Natural killer cell (primary cell): ENCODE measurements around the gene PON2. TPM values are rescaled to one million over a fixed set of nuclear protein-coding genes. Genes with fewer than 3 reads are reported as not detected.
A peak's percentile ranks its signal among the peaks of the same experiment; 100 is the strongest.

Experiments used
- ATAC-seq, 3 donors: fragments of 150-1000 bp in 2 of 3; fragments of 200-7000 bp in 1 of 3; cut with Tn5 transposase; 1 replicate in 1 of 3; 2 replicates in 2 of 3; pipeline ENCODE4 v1.10.0; 2021; ENCODE audit warnings: mild to moderate bottlenecking in 2 of 3, moderate library complexity in 2 of 3
- DNase-seq, 2 donors: peaks; one replicate each; pipeline versions ENCODE4 v3.0.0 to v3.0.0-alpha.2; 2013 to 2021; ENCODE audit warnings: mixed read lengths in 1 of 2
- H3K27ac ChIP-seq: one replicate; pipeline ENCODE4 v1.5.1; 2013; ENCODE audit warnings: mild to moderate bottlenecking, low read length
- H3K27me3 ChIP-seq: one replicate; pipeline ENCODE4 v1.6.1; 2013; ENCODE audit warnings: low read length; ENCODE audit not compliant: control insufficient read depth, insufficient read depth
- H3K36me3 ChIP-seq: one replicate; pipeline ENCODE4 v1.6.1; 2013; ENCODE audit warnings: low read length; ENCODE audit not compliant: control insufficient read depth, insufficient read depth
- H3K4me1 ChIP-seq: one replicate; pipeline ENCODE4 v1.6.1; 2013; ENCODE audit warnings: low read length; ENCODE audit not compliant: control insufficient read depth, insufficient read depth
- H3K4me3 ChIP-seq: one replicate; pipeline ENCODE4 v1.5.1; 2013; ENCODE audit warnings: low read length
- H3K9me3 ChIP-seq: one replicate; pipeline ENCODE4 v1.6.1; 2013; ENCODE audit warnings: low read length; ENCODE audit not compliant: control insufficient read depth, insufficient read depth
- H3K27ac Mint-ChIP-seq, 2 donors: one replicate each; pipeline ENCODE4 v1.8.0; 2022; ENCODE audit warnings: mild to moderate bottlenecking in 2 of 2, mixed read lengths in 2 of 2, moderate library complexity in 1 of 2
- H3K27me3 Mint-ChIP-seq, 2 donors: one replicate each; pipeline ENCODE4 v1.8.0; 2022; ENCODE audit warnings: low read depth in 2 of 2, mixed read lengths in 2 of 2
- H3K36me3 Mint-ChIP-seq: one replicate; pipeline ENCODE4 v1.8.0; 2022; ENCODE audit warnings: mixed read lengths
- H3K4me1 Mint-ChIP-seq, 2 donors: one replicate each; pipeline ENCODE4 v1.8.0; 2022; ENCODE audit warnings: mixed read lengths in 2 of 2
- H3K4me3 Mint-ChIP-seq: one replicate; pipeline ENCODE4 v1.8.0; 2022; ENCODE audit warnings: mild to moderate bottlenecking, moderate library complexity, mixed read lengths
- H3K9me3 Mint-ChIP-seq, 2 donors: one replicate each; pipeline ENCODE4 v1.8.0; 2022; ENCODE audit warnings: mixed read lengths in 2 of 2
- CTCF ChIP-seq: fragments of 200-600 bp; IDR thresholded peaks from one replicate; pipeline ENCODE4 v1.8.0; 2022; ENCODE audit warnings: antibody characterized with exemption
- WGBS: methylation state at CpG from one replicate; pipeline ENCODE4 v1.1.7; 2013; ENCODE audit warnings: missing lambda C conversion rate; ENCODE audit not compliant: insufficient coverage; 5-methylcytosine and 5-hydroxymethylcytosine counted together
- intact Hi-C: fragments of 100-400 bp; cut with micrococcal nuclease; formaldehyde crosslinking; loops from one replicate; pipeline ENCODE4 v1.14.2; 2022
- total RNA-seq, 4 donors: library from RNA; stranded (reverse); fragments of 120-200 nt in 1 of 4; gene quantifications; one replicate each; pipeline versions ENCODE4 v1.2.3 to v1.2.4, GENCODE V29; 2013 to 2022

PON2 gene
- total RNA-seq, 3 donors from 2014 or later (not counting 1 experiment from before 2014, with no cell fraction given): 26.6 to 35.7 (median 35.6) TPM

- H3K27me3 Mint-ChIP-seq: peaks cover 5 to 6% of the 10 kb centered on the region in 2 donors
- WGBS: 95% methylated on average over 3 of the region's 3 CpGs
- H3K27ac ChIP-seq: no peak overlapping the region
- no peak for TF ChIP-seq CTCF
- no peak overlapping the region for H3K4me3 Mint-ChIP-seq
- peaks cover 1% of the 10 kb centered on the region in 2 donors for H3K4me1 Mint-ChIP-seq
- no peaks in the 10 kb centered on the region for H3K36me3 ChIP-seq
- ATAC-seq (no peak), DNase-seq (no peak)
- H3K36me3 Mint-ChIP-seq: no peaks in the 10 kb centered on the region
- no peaks in the 10 kb centered on the region for H3K9me3 ChIP-seq
- H3K27me3 ChIP-seq: no peaks in the 10 kb centered on the region
- no peak overlapping the region for H3K27ac Mint-ChIP-seq
- H3K4me3 ChIP-seq: no peak overlapping the region
- H3K4me1 ChIP-seq: peaks cover under 1% of the 10 kb centered on the region
- intact Hi-C loops: no loop called here
- H3K9me3 Mint-ChIP-seq: no peaks in the 10 kb centered on the region
These were observed 5.7 kb upstream of the PON2 start for GRCh38 chr7:95440394-95441038.

- TF ChIP-seq CTCF: no peak
- H3K27me3 ChIP-seq: no peaks in the 10 kb centered on the region
- intact Hi-C loops: no loop called here
- H3K9me3 Mint-ChIP-seq: no peaks in the 10 kb centered on the region
- peaks cover 10% of the 10 kb centered on the region for H3K4me1 ChIP-seq
- H3K9me3 ChIP-seq: no peaks in the 10 kb centered on the region
- no peaks in the 10 kb centered on the region for H3K36me3 ChIP-seq
- H3K4me1 Mint-ChIP-seq: peaks cover 24 to 26% of the 10 kb centered on the region in 2 donors
- H3K27ac ChIP-seq: no peak overlapping the region
- H3K4me3 ChIP-seq: no peak overlapping the region
- no peak overlapping the region for H3K27ac Mint-ChIP-seq
- H3K27me3 Mint-ChIP-seq: peaks cover 0 to 2% of the 10 kb centered on the region in 2 donors
- DNase-seq: no peak
- H3K4me3 Mint-ChIP-seq: peak overlapping the region; percentile 60
- H3K36me3 Mint-ChIP-seq: no peaks in the 10 kb centered on the region
- no peak for ATAC-seq
- WGBS: 53% methylated on average over 3 of the region's 4 CpGs
These were observed 1.6 kb upstream of the PON2 start for GRCh38 chr7:95436407-95436806.

GRCh38 chr7:95435422-95435780, 573 bp upstream of the PON2 start:
- Mint-ChIP-seq H3K4me1 (peaks cover 24 to 26% of the 10 kb centered on the region in 2 donors), H3K36me3 (no peaks in the 10 kb centered on the region), H3K27ac (peak overlapping the region; percentile 89 to 97), H3K27me3 (peaks cover 0 to 2% of the 10 kb centered on the region in 2 donors), H3K9me3 (no peaks in the 10 kb centered on the region), H3K4me3 (peak overlapping the region; percentile 97)
- no peaks in the 10 kb centered on the region for H3K36me3 ChIP-seq
- intact Hi-C loops: no loop called here
- WGBS: 48% methylated on average over 8 of the region's 9 CpGs
- H3K4me1 ChIP-seq: peaks cover 10% of the 10 kb centered on the region
- H3K27ac ChIP-seq: peak overlapping the region; percentile 82
- H3K9me3 ChIP-seq: no peaks in the 10 kb centered on the region
- peak overlapping the region; percentile 66 for H3K4me3 ChIP-seq
- no peak for TF ChIP-seq CTCF
- no peak for DNase-seq
- H3K27me3 ChIP-seq: no peaks in the 10 kb centered on the region
- peak; percentile 28 to 35 (median 32) for ATAC-seq
